GM12873 (cell line): Measurements from ENCODE around the gene KCNAB2.
A peak's percentile ranks its signal among the peaks of the same experiment; 100 is the strongest.

Source experiments
- TF ChIP-seq, protein P1 (sequence below): IDR thresholded peaks from 2 replicates; pipeline ENCODE4 v1.5.1; 2012; ENCODE audit warnings: low read depth, mild to moderate bottlenecking, moderate library complexity, low read length, control low read depth; ENCODE audit not compliant: insufficient read depth; ENCODE audit errors: missing control alignments

The KCNAB2 gene

DNA sequence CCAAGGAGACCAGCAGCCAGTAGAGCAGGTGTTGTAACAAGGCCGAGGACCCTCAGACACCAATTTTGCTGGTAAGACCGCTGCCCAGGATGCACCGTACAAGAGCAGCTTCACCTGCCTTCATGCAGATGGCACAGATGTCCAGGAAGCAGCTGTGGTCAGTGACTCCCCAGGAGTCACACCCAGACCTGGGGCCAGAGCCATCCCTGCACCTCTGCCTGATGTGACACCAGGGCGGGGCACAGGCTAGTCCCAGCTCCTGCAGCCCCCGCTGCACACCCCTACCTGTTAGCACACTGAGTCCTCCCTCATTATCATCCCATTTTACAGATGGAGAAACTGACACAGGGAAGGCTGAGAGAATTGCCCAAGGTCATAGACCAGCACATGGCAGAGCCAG is 16.3 kb upstream of the KCNAB2 start:
- TF ChIP-seq, protein P1, sequence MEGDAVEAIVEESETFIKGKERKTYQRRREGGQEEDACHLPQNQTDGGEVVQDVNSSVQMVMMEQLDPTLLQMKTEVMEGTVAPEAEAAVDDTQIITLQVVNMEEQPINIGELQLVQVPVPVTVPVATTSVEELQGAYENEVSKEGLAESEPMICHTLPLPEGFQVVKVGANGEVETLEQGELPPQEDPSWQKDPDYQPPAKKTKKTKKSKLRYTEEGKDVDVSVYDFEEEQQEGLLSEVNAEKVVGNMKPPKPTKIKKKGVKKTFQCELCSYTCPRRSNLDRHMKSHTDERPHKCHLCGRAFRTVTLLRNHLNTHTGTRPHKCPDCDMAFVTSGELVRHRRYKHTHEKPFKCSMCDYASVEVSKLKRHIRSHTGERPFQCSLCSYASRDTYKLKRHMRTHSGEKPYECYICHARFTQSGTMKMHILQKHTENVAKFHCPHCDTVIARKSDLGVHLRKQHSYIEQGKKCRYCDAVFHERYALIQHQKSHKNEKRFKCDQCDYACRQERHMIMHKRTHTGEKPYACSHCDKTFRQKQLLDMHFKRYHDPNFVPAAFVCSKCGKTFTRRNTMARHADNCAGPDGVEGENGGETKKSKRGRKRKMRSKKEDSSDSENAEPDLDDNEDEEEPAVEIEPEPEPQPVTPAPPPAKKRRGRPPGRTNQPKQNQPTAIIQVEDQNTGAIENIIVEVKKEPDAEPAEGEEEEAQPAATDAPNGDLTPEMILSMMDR: no peak

DNA sequence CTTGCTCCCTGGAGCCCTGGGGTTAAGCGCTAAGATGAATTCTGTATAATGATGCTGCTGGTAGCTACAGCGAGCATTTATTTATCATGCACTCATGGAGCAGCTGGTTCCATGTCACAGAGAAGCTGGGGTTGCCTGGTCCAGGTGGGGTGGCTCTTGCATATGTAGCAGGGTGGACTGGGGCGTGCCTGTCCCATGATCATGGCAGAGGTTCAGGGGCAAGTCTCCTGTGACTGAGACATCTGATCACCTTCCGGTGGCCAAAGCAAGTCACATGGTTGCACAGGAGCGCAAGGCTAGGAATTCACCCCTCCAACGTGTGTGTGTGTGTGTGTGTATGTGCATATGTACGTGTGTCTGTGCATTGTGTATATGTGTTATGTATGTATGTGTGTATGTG is 15.6 kb upstream of the KCNAB2 start:
- TF ChIP-seq, protein P1: no peak

DNA sequence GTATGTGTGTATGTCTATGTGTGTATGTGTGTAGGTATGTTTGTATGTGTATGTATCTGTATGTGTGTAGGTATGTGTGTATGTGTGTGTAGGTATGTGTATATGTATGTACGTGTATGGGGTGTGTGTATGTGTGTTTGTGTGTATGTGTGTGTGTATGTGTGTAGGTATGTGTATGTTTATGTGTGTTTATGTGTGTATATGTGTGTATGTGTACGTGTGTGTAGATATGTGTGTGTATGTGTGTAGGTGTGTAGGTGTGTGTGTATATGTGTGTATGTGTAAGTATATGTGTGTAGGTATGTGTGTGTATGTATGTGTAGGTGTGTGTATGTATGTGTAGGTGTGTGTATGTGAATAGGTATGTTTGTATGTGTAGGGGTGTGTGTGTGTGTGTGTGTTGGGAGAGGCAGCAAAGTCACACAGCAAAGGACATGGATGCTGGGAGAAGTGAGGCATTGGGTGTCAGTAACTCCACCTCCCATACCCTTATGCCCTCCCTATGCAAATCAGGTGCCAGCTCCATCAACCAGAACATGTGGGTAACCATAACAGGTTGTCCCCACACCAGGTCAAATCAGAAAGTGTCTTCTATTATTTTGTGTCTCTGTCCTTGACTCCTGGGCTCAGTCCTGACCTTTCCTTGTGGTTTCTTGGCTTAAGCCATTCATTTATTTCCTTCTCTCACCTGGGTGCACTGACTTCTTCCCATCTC is 15.0 kb upstream of the KCNAB2 start:
- TF ChIP-seq, protein P1: no peak

DNA sequence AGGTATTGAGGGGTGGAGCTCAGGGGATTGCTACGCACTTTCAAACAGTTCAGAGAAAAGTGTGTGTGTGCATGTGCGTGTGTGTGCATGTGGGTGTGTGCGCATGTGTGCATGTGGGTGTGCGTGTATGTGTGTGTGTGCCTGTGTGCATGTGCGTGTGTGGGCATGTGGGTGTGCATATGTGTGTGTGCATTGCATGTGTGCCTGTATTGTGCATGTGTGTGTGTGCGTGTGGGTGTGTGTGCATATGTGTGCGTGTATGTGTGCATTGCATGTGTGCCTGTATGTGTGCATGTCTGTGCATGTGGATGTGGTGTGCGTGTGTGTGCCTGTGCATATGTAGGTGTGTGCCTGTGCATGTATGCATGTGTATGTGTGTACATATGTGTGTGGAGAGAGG is 12.6 kb upstream of the KCNAB2 start:
- TF ChIP-seq, protein P1: no peak

DNA sequence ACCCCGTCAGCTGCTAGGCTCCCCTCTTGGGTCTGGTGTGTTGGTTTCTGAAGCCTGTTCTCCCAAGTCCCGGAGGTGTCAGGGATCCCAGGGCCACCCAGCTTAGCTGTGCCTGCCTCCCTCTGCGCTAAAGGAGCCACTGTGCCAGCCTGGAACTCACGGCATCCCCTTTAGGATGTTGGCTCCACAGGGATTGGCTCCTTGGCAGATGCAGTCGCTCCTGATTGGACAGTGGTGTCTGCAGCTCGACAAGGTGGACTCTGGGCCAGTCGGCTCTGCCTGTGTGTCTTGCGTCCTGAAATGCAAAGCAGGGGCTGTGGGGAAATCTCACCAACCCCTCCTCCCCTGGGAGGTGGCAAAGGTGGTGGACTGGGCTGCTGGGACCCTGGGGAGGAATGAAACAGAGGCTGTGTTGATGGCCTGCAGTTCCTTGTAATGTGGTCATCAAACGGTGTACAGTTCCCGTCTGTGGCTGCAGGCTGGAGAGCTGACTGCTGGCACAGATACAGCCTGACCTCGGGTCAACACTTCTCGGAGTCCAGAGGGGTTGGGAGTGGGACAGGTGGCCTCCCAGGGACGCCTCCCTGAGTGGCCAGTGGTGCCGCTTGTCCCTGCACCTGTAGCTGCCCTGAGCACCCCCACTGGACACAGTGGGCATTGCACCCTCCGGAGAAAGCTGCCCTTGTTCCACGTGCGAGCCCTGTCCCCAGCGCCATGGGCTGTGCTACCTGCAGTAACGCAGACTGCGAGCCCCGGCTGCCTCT is 11.5 kb upstream of the KCNAB2 start:
- TF ChIP-seq, protein P1: peak; percentile 74

DNA sequence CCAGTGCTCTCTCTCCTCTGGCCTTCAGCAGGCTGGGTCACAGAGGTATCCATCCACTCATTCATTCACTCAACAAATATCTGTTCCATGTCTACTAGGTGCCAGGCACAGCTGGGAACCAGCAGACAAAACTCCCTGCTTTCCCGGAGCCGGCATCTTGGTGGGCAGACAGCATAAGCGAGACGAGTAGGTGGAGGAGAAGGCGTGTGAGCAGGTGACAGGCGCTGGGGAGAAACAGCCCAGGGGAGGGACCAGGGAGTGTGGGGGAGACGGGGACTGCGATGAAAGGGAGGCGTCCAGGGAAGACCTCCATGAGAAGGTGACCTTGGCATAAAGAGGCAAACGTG is 11.0 kb upstream of the KCNAB2 start:
- TF ChIP-seq, protein P1: no peak

DNA sequence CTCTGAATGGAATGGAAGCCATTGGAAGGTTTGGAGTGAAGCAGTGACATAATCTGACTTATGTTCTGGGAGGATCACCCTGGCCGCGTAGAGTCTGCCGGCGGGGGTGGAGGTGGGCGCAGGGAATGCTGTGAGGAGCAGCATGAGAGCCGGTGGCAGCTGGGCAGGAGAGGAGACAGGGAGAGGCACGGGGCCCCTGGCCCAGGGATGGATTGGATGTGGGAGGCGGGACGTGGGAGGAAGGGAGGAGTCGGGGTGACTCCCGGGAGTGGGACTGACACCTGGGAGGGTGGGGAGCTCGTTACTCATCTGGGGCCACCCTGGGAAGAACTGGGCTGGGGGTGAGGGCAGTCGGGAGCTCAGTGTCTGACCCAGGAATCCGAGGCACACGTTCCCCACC is 10.4 kb upstream of the KCNAB2 start:
- TF ChIP-seq, protein P1: no peak
